BJ (cell line): ENCODE measurements around the gene KLF7. TPM values are rescaled to one million over a fixed set of nuclear protein-coding genes. Genes with fewer than 3 reads are reported as not detected.

Experiments used
- CTCF ChIA-PET: fragments of 350-600 bp; formaldehyde crosslinking; extraction: SDS; loops from one replicate; lab custom pipeline; 2021; ENCODE audit warnings: antibody characterized with exemption, inconsistent platforms; lab: Yijun Ruan, JAX
- POLR2A ChIA-PET: fragments of 300-600 bp; sonication (Branson Sonifier 250); formaldehyde crosslinking; extraction: SDS; loops from one replicate; lab custom pipeline; 2021; ENCODE audit warnings: antibody characterized with exemption; lab: Charles Lee
- DNase-seq: peaks from one replicate; pipeline ENCODE4 v3.0.0-alpha.2; 2011; ENCODE audit warnings: low read depth
- H3K27me3 ChIP-seq: 2 replicates; pipeline ENCODE4 v1.6.0; 2011; ENCODE audit warnings: low read length; ENCODE audit not compliant: control insufficient read depth, insufficient read depth
- H3K36me3 ChIP-seq: 2 replicates; pipeline ENCODE4 v1.5.1; 2011; ENCODE audit warnings: low read length; ENCODE audit not compliant: control insufficient read depth, insufficient read depth
- H3K4me3 ChIP-seq: 2 replicates; pipeline ENCODE4 v1.5.1; 2011; ENCODE audit warnings: low read depth, mild to moderate bottlenecking, control low read depth, low read length
- CTCF ChIP-seq: IDR thresholded peaks from 2 replicates; pipeline ENCODE4 v1.5.1; 2011; ENCODE audit warnings: low read depth, mild to moderate bottlenecking, control low read depth, inconsistent platforms, low read length, moderate library complexity; ENCODE audit not compliant: insufficient read depth
- polyA plus RNA-seq: library from polyadenylated mRNA; depleted of rRNA; stranded (reverse); fragments of >200 nt; gene quantifications from 2 replicates; pipeline ENCODE4 v1.2.3, GENCODE V29; 2011

Gene KLF7
- polyA plus RNA-seq, 1 experiment, result 41.9 TPM

GRCh38 chr2:207138627-207139297 is 27.0 kb downstream of the KLF7 start:
- DNase-seq, result no peak
- H3K27me3 ChIP-seq, result no peaks in the 10 kb centered on the region
- CTCF ChIA-PET, result no interaction called here
- no peak for TF ChIP-seq CTCF
- H3K36me3 ChIP-seq, result no peaks in the 10 kb centered on the region
- no peak overlapping the region for H3K4me3 ChIP-seq
- POLR2A ChIA-PET, result no interaction called here

GRCh38 chr2:207137596-207138337 is 28.0 kb downstream of the KLF7 start:
- Histone ChIP-seq H3K36me3 (no peaks in the 10 kb centered on the region), H3K4me3 (no peak overlapping the region), H3K27me3 (no peaks in the 10 kb centered on the region)
- ChIA-PET CTCF (no interaction called here), POLR2A (no interaction called here)
- TF ChIP-seq CTCF, result no peak
- no peak for DNase-seq

GRCh38 chr2:207136874-207137273 is 28.9 kb downstream of the KLF7 start:
- ChIA-PET POLR2A (no interaction called here), CTCF (no interaction called here)
- DNase-seq, result no peak
- no peak overlapping the region for H3K4me3 ChIP-seq
- no peak for TF ChIP-seq CTCF
- H3K27me3 ChIP-seq, result no peaks in the 10 kb centered on the region
- H3K36me3 ChIP-seq, result no peaks in the 10 kb centered on the region

- ChIA-PET POLR2A (no interaction called here), CTCF (interaction anchor here (0.7 kb wide), 1 partner anchor 392 kb away, joined by 6 read pairs; no protein-coding TSS in a partner anchor)
- Histone ChIP-seq H3K27me3 (no peaks in the 10 kb centered on the region), H3K36me3 (no peaks in the 10 kb centered on the region), H3K4me3 (no peak overlapping the region)
- TF ChIP-seq CTCF, result no peak
- DNase-seq, result no peak
These were observed 29.8 kb downstream of the KLF7 start for GRCh38 chr2:207135801-207136457.

GRCh38 chr2:207135340-207135739 is 30.4 kb downstream of the KLF7 start:
- CTCF ChIA-PET, result interaction anchor here (0.7 to 1.3 kb wide), 2 partner anchors 153 to 392 kb away, joined by 3 to 6 read pairs; no protein-coding TSS in a partner anchor
- H3K36me3 ChIP-seq, result no peaks in the 10 kb centered on the region
- no peak for DNase-seq
- POLR2A ChIA-PET, result no interaction called here
- TF ChIP-seq CTCF, result no peak
- no peaks in the 10 kb centered on the region for H3K27me3 ChIP-seq
- H3K4me3 ChIP-seq, result no peak overlapping the region
